Colon (tissue), 2 donors: Measurements from ENCODE around the gene ASXL3.

Experiments
- FAIRE-seq: peaks from 2 replicates; lab custom pipeline; 2012; peaks lifted over from hg19 to GRCh38; lab: Jason Lieb, UNC
- donor health status: control.
- donor health status: control.

ASXL3 gene

GRCh38 chr18:33583901-33584300 is 5.9 kb downstream of the ASXL3 start:
- FAIRE-seq: no peak

DNA sequence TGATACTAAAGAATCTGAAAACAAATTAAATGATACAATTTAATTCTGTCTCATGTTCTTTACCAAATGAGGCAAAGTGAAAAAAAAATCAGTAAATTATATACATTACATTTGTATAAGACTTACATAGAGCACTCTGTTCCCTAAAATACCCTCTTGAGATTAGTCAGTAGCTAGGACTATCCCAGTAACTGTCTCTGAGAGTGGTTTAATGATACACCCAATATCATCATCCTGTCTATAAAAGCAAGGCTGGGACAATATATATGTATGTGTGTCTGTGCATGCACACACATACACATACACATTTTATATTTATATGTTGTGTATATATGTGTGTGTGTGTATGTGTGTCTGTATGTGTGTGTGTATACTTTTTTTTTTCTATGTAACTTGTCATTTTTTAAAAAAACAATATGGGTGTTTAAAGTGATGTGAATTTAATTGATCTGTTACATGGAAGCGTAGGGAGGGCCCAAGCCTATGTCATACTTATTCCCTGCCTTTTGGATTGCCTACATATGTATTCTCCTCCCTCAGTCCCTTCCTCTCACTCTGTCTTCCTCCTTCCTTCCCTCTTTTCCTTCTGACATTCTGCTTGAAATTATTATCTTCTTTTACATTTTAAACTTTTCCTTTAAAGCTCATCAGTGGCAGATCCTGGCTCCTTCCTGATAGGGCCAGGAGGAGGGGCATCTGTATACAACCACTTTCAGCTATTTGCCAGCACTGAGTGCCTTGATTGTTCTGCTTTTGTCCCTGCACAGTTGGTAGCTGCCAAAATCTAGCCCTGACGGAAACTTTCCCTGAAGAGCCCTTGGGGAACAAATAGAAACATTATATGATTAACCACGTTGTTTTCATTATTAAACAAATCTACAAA is 6.8 kb downstream of the ASXL3 start:
- FAIRE-seq: no peak

- no peak for FAIRE-seq
These were observed 7.4 kb downstream of the ASXL3 start for GRCh38 chr18:33585431-33585775.

GRCh38 chr18:33588361-33588760 is 10.3 kb downstream of the ASXL3 start:
- FAIRE-seq: no peak

DNA sequence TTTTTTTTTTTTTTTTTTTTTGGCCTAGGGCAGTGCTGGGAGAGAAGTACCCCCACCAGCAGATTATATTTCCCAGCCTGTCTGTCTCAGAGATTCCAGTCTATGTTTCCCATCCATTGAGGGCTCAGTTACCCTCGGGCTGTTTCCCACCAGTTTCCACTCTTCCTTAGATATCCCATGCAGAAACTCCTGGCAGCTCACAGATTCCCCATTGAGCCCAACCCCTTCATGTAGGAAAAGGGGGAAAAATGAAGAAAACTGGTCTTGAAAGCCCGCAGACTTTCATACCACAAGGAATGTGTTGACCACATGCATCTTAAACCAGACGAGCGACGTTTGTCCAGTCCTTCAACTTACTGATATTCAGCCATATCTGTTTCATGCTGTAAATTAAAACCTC is 15.2 kb downstream of the ASXL3 start:
- no peak for FAIRE-seq

DNA sequence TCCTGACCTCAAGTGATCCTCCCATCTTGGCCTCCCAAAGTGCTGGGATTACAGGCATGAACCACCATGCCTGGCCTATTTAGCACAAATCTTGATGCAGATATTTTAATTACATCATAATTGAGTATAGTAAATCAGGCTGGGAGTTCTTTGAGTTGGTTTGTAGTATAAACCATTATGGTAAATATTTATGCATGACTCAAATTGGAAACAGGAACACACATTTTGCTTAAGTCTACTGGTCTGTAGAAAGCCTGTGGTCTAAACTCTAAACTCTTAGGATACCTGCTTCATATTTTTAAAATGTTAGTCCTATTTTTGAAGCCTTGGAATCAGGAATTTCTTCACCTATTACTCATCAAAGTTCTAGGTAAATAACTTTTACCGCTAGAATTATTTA is 16.8 kb downstream of the ASXL3 start:
- no peak for FAIRE-seq

GRCh38 chr18:33596178-33596854 is 18.3 kb downstream of the ASXL3 start:
- no peak for FAIRE-seq

- FAIRE-seq: no peak
These were observed 22.8 kb downstream of the ASXL3 start for GRCh38 chr18:33600846-33601245.

DNA sequence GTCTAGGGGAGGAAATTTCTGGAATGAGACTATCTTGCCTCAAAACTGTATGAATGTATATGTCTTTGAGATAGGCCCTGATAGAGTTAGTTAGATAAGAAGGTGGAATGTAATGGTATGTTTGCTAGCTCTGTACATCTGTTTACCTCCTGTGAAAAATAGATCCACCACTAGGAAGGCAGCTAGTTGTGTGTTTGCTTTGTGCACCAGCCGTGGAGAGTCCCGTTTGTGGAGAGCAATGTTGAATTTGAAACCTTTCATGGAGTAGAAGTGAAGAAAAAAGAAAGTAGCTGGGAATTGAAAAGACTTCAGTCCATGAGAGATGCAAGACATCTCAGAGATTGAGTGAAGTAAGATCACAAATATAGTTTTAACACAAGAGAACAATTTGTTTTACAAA is 25.4 kb downstream of the ASXL3 start:
- no peak for FAIRE-seq

DNA sequence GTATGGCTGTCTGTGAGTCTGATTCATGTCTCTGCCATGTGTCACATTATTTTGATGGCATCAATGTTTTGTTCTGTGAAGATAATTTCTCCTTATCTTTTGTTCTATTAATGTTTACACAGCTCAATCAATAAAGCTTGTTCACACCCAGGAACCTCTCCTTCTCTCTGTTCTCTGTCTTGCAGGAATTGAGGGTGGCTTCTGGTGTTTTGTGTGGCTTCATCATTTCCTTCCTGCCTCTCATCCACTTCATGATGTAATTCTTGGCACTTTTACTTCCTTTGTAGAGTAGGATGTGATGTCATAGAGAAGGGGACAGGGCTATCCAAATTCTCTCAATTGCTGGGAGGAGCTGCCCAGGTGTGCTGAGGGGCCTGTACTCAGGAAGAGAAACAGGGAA is 27.2 kb downstream of the ASXL3 start:
- no peak for FAIRE-seq

DNA sequence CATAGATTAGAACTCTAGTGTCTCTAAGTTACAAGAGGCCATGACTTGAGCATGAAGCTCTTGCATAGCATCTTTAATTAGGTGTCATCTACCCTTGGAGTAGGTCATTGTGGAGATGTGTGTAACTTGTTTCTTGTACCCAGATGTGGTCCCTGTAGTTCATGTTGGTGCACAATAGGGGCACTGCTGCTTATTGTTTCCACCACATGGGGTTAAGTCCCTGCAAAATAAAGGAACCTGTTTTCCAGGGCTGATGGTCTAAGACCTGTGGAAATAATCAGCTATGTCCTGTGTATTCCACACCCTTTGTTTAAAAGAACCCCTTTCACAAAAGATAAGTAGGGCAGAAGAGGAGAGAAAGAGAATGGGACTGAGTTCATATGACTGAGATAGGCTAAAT is 28.6 kb downstream of the ASXL3 start:
- FAIRE-seq: no peak

GRCh38 chr18:33611525-33612135 is 33.6 kb downstream of the ASXL3 start:
- FAIRE-seq: no peak

GRCh38 chr18:33612632-33613031 is 34.6 kb downstream of the ASXL3 start:
- FAIRE-seq: no peak

GRCh38 chr18:33616556-33616955 is 38.5 kb downstream of the ASXL3 start:
- FAIRE-seq: no peak

GRCh38 chr18:33627114-33627513 is 49.1 kb downstream of the ASXL3 start:
- FAIRE-seq: no peak

DNA sequence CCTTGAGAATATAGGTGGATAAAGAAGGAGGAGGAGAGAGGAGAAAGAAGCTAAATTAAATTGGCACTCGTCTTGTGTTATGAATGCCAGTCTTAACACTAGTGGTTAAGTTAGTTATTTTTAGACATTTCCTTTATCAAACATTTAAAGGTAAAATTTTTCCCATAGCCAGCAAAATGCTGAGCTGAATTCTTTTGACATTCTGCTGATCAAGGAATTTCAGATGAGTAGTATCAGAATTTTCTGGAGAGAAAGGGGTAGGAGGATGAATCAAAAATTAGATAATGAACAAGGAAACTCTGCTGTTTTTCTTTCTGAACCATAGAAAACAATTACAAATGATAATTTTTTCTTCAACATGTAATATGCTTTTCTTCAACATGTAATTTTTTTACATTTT is 52.5 kb downstream of the ASXL3 start:
- FAIRE-seq: no peak

GRCh38 chr18:33641141-33641540 is 63.1 kb downstream of the ASXL3 start:
- FAIRE-seq: no peak

DNA sequence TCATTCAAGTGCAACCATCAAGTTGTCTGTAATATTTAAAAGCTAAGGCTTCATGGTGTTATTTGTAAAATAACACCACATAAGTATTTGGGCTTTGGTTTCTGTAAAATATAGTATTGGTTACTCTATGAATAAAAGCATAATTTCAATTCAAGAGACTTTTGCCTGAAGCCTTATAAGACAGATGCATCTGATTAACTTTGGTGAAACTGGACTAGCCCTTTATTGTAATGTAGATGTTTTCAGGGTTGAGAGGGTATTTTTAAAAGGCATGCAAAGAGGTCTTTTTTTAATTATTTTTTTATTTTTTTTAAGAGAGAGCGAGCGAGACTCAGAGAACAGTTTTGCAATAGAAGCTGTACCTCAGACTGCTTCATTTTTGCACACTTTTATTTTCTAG is 66.5 kb downstream of the ASXL3 start:
- no peak for FAIRE-seq

- FAIRE-seq: no peak
These were observed 69.3 kb downstream of the ASXL3 start for GRCh38 chr18:33647365-33647764.

DNA sequence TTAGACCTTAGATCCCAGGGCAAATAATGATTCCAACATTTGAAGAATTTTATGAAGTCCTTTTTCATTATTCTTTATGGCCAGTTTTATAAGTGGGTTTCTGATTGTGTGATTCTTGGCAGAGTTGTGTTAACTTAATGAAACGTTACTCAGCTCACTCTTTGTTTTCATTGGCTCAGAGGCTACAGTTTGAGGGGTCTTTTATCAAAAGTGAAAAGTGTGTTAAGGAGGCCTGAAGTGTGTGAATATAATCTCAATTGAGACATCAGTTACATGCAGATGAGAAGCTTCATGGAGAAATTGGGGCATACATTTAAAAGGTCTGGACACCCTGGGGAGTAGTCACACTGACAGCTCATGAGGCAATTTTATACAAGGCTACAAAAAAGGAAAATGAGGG is 74.6 kb downstream of the ASXL3 start:
- no peak for FAIRE-seq

DNA sequence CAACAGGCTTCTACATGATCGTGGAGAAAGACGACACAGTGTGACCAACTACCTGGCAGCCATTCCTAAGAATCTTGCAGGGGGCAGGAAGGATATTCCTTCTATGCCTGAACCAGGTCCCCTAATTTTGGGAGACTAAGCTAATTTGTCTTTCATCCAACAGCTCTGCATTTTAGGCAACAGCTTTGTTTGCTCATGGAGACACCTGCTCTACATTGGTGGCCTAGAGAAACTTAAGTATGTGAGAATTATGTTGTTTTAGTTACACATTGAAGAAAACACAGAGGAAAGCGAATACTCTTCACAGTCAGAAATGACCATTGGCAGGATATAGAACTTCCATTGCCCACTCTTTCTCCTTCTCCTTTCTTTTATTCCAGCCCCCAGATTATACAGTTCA is 75.2 kb downstream of the ASXL3 start:
- FAIRE-seq: no peak

- FAIRE-seq: no peak
These were observed 79.0 kb downstream of the ASXL3 start for GRCh38 chr18:33656889-33657448.

DNA sequence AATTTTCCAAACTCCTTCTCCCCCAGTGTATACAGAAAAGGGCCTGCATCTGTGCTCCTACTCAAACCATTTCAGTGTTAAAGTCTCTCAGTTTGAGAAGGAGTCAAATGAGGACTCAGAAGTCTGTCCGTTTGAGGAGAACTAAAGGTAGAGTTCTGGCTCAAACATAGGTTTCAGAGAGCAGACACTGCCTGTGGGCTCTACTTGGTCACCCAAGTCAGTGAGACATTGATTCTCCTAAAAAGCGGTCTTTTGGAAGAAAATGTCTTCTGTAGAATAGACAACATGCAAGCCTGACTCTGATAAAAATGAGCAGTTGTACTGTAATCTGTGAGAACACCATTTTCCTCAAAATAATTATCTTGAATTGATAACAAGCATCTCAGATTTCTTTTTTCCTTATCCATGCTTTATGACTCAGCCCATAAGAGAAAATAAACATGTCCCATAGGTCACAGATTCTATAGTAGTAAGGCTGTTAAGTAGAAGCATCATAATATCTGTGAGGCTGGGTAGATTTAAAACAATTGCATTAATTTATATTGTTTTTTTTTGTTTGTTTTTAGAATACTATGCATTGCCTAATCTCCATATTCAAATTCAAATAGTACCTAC is 82.8 kb downstream of the ASXL3 start:
- FAIRE-seq: no peak
